HG03571 (cell line): ENCODE measurements around the gene DNAI2.
"Not testable (repeated sequence)": the region's sequence is repeated elsewhere in the genome, so short reads cannot be mapped to it uniquely, and the experiment has no call there.

Experiments
- ATAC-seq: cut with Tn5 transposase; IDR thresholded peaks from one replicate; pipeline ENCODE4 v1.9.1; 2021; ENCODE audit not compliant: unreplicated experiment

Gene DNAI2

DNA sequence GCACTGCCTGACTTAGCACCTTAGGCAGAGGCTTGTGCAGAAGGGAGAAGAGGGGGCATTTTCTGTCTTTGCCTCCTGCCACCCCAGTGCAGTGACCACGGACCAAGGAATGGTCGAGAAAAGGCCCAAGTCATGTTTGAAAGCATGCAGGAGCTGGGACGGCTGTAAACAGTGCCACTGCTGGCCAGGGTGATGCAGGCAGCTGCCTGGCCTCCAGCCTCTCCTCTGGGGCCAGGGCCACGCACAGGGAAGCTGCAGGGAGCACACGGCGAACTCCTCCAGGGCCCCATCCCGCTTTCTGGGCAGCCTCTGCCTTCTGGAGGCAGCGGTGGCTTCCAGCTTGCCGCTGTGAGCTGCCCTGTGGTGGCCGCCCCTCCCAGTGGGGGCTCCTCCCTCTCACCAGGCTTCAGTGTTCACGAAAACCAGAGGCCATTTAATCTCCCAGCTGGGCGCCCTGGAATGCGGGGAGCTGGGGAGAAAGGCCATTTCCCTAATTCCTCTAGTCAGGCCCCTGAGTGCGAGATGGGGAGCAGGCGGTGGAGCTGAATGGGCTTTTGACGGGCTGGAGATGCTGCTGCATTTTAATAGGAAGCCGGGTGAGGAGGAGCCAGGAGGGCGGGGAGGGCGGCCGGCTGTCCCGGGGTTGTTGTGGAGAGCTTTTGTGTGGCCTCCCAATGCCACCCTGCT is 28.7 kb upstream of the DNAI2 start:
- ATAC-seq: no peak

- ATAC-seq: no peak
Observed at GRCh38 chr17:74245871-74246270, 28.2 kb upstream of the DNAI2 start.

DNA sequence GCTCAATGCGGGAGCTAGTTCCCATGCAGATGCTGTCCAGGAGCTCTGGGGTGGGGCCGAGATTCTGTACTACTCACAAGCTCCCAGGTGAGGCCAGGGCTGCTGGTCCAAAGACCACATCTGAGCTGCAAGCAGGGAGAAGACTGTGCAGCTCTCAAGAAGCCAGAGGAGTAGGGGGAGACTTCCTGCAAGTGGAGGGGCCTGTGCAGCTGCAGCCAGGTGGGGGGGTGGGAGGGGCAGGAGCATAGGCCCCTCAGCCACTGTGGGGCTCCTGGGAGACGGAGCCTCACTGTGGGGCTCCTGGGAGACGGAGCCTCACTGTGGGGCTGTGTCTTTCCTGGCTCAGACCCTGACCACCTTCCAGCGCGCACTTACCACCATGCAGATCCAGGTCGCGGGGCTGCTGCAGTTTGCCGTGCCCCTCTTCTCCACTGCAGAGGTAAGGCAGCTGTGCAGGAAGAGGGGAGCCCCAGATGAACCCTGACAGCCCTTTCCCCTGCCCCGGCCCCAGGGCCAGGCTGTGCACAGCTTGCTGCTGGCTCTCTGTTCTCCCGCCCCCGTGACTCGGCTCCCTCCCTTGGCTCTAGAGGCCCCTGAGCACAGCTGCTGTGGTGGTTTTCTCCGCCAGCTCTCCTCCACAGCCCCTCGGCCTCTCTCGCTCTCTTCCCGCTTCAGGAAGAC is 24.3 kb upstream of the DNAI2 start:
- no peak for ATAC-seq

DNA sequence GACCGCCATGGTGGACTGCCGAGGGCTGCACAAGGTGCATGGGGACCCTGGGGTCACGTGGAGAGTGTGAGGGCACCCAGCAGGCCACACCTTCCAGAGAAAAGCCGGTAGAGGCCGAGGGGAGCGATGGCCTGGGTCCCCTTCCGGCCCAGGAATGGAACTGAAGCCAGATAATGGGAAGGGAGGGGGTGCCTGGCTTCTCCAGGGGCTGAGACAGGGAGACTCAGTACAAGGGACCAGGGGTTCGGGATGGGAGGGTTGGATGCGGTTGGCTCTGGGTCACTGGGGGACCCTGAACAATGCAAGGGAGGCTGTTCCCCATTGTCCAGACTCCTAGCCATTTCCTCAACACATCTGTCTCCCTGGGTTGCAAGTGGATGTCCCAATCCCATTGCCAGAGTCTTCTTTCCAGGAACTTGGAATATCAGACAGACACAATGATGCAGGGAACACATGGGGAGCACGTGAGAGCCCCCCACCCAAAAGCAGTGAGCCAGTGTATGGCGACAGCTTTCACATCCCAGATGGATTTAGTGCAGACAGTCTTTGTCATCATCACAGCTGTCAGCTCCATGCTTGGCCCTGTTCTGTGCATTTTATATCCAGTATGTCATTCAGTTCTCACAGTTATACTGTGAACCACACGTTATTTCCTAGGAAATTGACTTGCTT is 23.6 kb upstream of the DNAI2 start:
- ATAC-seq: no peak

DNA sequence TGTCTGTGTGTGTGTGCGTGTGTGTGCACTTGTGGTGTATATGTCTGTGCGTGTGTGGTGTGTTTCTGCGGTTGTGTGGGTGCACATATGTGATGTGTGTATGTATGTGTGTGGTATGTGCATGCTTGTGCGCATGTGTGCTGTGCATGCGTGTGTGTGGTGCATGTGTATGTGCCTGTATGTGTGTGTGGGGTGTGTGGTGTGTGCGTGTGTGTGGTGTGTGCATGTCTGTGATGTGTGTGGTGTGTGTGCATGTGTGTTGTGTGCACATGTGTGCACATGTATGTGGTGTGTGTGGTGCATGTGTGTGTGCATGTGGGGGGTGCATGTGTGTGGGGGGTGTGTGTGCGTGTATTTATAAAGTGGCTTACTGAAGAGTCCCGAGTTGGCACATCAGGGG is 23.0 kb upstream of the DNAI2 start:
- ATAC-seq: no peak

DNA sequence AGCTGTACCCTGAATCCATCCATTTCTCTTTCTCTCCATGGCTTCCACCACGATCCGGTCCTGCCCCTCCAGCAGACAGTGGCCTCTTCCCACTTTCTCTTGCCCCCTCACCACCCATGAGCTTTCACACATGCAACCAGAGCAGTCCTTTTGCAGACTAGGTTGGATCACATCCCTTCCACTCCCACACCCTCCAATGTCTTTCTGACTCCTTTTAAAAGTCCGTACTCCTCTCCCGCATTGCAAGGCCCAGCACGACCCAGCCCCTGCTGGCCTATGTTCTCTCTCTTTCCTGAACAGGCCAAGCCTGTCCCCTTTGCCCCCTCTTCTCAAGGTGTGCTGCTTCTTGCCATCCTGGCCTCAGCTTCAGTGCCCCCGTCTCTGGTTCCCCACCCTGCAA is 22.5 kb upstream of the DNAI2 start:
- ATAC-seq: no peak

- no peak for ATAC-seq
Observed at GRCh38 chr17:74252211-74252610, 21.8 kb upstream of the DNAI2 start.

- ATAC-seq: no peak
Observed at GRCh38 chr17:74253036-74253435, 21.0 kb upstream of the DNAI2 start.

DNA sequence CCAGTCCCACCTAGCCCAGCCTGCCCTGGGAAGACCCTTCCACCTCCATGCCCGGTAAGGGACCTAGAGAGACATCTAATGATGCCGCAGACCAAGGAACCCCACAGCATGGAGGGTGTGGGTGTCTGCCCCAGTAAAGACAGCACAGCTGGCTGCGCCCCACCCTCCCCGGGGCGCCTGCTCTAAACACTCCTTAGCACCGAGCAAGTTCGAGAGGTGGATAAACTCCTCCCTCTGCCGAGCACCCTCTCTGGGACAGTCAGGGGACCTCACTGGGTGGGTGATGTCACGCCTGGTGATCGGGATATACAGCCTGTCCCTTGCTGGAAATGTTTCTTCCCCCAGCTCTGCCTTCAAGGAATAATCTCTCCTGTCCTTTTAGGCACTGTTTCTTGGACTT is 16.7 kb upstream of the DNAI2 start:
- ATAC-seq: no peak

DNA sequence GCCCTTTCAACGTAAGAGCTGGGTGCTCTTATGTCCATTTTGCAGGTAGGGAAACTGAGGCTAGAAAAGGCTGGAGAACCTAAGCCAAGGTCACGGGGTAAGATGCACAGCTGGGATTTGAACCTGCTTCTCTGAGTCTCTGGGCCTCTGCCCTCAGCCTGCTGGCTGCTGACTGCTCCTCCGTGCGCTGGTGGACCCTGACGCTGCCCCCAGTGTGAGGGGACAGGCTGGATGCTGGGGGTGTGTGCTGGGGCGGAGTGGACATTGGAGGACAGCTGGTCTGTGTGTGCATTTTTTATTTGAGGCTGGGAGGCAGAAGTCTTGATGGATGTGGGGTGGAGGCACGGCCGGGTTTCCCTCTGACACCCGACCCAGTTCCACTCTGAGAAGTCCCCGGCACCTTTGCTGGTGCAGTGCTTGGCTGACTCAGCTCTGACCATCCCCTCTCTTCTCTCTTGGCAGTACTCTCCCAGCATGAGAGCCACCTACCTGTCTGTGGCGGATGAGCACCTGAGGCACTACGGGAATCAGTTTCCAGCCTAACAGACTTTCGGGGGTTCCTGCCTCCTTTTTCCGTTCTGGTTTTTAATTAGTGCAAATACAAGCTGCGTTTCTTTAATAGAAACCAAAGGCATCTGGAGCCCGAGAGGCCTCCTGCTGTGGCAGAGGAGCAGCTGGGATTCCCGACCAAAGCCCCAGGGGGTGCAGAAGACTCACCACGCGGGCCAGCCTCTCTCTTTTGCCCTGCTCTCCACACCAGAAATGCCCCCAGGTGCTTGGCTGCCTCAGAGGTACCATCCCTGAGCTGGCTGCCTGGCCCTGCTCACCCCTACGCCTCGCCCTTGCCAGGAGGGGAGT is 14.1 kb upstream of the DNAI2 start:
- ATAC-seq: no peak

- no peak for ATAC-seq
Observed at GRCh38 chr17:74260525-74260850, 13.5 kb upstream of the DNAI2 start.

- no peak for ATAC-seq
Observed at GRCh38 chr17:74262601-74263000, 11.4 kb upstream of the DNAI2 start.

DNA sequence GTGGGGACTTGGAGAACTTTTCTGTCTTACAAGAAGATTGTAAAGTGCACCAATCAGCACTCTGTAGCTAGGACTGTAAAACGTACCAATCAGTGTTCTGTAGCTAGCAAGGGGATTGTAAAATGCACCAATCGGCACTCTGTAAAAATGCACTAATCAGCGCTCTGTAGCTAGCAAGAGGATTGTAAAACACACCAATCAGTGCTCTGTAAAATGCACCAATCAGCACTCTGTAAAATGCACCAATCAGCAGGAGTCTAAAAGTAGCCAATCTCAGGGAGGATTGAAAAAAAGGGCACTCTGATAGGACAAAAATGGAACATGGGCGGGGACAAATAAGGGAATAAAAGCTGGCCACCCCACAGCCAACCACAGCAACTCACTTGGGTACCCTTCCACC is 7.0 kb upstream of the DNAI2 start:
- ATAC-seq: not testable (repeated sequence)

GRCh38 chr17:74267579-74267978 is 6.5 kb upstream of the DNAI2 start:
- ATAC-seq: no peak

DNA sequence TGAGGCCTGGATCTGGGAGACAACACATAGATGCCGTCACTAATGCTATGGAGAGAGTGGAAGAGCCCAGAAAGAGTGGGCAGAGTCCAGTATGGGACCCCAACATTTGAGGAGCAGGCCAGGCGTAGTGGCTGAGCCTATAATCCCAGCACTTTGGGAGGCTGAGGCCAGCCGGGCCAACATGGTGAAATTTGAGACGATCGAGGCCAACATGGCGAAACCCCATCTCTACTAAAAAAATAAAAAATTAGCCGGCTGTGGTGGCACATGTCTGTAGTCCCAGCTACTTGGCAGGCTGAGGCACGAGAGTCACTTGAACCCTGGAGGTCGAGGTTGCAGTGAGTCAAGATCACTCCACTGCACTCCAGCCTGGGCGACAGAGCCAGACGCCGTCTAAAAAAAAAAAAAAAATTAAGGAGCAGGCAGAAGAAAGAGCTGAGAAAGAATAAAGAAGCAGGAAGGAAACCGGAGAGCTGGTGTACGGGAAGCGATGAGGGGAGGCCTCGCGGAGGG is 6.0 kb upstream of the DNAI2 start:
- ATAC-seq: no peak

DNA sequence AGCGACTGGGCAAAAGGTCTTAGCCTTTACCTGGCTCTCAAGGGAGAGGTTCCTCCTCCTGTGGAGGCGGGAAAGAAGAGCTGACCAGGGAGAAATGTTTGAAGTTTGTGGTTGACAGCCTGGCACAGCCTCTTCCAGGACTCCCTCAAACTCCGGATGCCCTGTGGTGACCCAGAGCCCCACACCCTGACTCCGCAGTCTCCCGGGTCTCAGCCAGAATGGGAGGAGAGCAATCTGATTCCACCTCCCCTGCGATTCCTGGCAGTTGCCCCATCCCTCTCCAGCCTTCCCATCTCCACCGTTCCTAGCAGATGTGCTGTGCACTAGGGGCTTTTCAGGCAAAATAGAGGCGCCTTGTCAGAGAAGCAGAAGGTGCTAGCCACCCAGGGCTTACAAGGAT is 5.5 kb upstream of the DNAI2 start:
- ATAC-seq: no peak

DNA sequence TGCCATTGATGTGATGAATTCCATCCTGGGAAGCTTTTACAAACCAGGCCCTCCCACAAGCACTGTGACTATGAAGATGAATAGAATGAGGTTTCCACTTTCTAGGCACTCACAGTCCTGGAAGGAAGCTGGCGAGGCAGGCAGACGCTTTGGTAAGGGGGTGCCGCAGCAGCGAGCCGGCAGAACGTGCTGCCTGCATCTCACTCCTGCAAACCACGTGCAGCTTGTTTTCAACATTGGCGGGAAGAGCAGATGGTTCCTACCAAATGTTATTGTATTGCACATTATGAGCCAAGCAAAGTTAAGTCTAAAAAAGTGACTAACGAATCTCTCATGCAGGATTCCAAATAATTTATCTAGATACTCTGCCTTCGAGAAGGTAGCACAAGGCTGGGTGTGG is 3.7 kb upstream of the DNAI2 start:
- ATAC-seq: no peak

DNA sequence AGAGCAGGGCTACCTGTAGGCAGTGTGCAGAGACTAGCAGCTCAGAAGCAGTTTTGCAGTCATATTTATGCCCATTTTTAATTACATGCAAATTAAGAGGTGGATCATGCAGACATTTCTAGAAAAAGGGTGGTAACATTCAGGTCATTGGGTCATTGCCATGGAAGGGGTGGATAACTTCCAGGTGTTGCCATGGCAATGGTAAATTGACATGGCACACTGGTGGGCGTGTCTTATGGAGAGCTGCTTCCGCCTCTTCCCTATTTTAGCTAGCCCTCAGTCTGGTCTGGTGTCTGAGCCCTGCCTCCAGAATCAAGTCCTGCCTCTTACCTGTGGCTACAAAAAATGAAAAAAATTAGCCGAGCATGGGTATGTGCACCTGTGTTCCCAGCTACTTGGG is 2.8 kb upstream of the DNAI2 start:
- no peak for ATAC-seq

- no peak for ATAC-seq
Observed at GRCh38 chr17:74271901-74272561, 2.0 kb upstream of the DNAI2 start.

DNA sequence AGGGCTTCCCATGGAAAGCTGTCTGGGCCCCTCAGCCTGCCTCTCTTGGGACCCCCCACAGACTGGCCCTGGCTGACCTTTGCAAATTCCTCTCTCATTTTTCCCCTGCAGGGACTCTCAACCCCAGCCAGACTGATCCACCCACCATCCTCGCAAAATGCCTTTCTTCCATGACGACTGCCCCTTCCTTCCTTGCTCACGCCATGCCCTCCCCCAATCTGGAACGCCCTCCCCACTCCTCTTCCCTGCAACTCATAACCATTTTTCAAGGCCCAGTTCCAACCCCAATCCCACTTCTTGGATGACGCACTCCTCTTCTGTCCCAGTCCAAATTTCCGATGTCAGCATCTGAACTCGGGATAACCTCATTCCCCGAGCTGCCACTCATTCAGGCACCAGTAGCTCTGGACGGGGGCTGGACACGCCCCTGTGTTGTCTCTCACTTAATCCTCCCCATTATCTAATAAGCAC is 1.3 kb upstream of the DNAI2 start:
- no peak for ATAC-seq
